WTC11 (cell line): ENCODE results near the gene CCDC183.

ENCODE experiments used
- FOXK1 ChIP-seq: sonication (generic); formaldehyde crosslinking; IDR thresholded peaks from 2 replicates; pipeline ENCODE4 v1.8.0; 2022; ENCODE audit warnings: mild to moderate bottlenecking, moderate library complexity, missing genetic modification reagents
- TF ChIP-seq, protein P1 (sequence below): fragments of 200-600 bp; IDR thresholded peaks from 2 replicates; pipeline ENCODE4 v1.8.0; 2022; ENCODE audit warnings: antibody characterized with exemption
- TF ChIP-seq, protein P2 (sequence below): sonication (generic); formaldehyde crosslinking; IDR thresholded peaks from 2 replicates; pipeline ENCODE4 v1.8.0; 2022; ENCODE audit warnings: mild to moderate bottlenecking, missing genetic modification reagents

DNA sequence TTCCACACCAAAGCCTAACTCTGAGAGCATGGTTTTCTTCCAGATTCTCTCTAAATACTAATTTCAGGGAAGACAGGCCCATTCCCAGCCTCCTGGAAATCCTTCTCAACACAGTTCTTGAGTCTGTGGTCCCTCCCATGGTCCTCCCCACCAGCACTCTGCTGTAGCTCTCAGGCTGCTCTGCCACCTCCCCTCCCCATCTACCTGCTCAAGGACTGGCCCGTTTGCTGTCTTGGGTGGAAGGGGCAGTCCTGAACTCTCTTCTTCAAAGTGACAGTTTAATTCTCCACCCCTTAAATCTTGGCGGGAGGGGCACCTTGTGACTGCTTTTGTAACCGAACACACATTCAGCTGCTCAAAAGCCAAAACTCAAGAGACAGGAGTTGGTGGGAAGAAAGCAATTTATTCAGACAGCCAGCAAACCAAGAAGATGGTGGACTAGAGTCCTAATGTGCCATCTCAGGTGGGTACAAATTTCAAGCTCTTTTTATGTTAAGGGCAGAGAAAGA lies 24.2 kb upstream of the CCDC183 start:
- TF ChIP-seq, protein P1, sequence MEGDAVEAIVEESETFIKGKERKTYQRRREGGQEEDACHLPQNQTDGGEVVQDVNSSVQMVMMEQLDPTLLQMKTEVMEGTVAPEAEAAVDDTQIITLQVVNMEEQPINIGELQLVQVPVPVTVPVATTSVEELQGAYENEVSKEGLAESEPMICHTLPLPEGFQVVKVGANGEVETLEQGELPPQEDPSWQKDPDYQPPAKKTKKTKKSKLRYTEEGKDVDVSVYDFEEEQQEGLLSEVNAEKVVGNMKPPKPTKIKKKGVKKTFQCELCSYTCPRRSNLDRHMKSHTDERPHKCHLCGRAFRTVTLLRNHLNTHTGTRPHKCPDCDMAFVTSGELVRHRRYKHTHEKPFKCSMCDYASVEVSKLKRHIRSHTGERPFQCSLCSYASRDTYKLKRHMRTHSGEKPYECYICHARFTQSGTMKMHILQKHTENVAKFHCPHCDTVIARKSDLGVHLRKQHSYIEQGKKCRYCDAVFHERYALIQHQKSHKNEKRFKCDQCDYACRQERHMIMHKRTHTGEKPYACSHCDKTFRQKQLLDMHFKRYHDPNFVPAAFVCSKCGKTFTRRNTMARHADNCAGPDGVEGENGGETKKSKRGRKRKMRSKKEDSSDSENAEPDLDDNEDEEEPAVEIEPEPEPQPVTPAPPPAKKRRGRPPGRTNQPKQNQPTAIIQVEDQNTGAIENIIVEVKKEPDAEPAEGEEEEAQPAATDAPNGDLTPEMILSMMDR: no peak
- TF ChIP-seq, protein P2, sequence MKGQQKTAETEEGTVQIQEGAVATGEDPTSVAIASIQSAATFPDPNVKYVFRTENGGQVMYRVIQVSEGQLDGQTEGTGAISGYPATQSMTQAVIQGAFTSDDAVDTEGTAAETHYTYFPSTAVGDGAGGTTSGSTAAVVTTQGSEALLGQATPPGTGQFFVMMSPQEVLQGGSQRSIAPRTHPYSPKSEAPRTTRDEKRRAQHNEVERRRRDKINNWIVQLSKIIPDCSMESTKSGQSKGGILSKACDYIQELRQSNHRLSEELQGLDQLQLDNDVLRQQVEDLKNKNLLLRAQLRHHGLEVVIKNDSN (CRISPR knock-in tag): no peak
- no peak for TF ChIP-seq FOXK1 (CRISPR knock-in tag)
